ENCODE data around the gene ALG6.
"Not testable (repeated sequence)": the region's sequence is repeated elsewhere in the genome, so short reads cannot be mapped to it uniquely, and the experiment has no call there.

ALG6 gene

GRCh38 chr1:63328781-63329180, 38.6 kb upstream of the ALG6 start:
- no peak for DNase-seq (ENCODE audit: low read depth)

DNA sequence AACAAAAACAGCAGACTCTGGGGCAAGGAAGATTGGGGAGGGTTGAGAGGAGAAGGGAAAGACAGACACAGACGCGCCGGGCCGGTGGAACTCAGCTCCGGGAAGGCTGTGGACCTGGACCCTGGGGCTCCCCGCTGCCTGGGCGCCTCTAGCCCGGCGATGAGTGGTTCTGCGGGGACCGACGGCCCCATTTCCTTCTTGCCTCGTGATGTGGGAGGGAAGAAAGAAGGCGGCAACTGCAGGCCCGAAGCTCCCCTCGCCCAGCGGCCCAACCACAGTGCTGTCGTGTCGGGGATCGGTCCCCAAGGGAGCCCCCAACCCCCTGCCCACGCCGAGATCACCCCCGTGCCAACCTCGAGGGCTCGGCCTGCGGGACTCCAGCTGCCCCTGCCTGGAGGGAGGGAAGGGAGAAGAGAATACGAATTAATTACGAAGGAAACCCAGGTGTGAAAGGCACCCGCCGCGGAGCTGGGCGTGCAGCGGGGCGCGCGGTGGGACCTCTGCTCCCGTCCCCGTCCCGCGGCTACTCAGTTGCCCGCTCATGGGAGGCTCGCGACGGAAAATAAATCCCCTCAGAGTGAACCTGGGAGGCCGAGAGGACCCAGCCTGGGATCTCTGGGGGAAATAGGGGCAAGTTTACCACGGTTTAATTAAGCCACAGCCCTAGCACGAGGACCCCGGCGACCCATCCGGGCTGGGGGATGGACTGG, 37.7 kb upstream of the ALG6 start:
- no peak for DNase-seq (ENCODE audit: low read depth)

- no peak for DNase-seq (ENCODE audit: low read depth)
Measured at GRCh38 chr1:63330331-63330916, 37.0 kb upstream of the ALG6 start.

GRCh38 chr1:63342402-63342801, 25.0 kb upstream of the ALG6 start:
- no peak for DNase-seq (ENCODE audit: low read depth)

- no peak for DNase-seq (ENCODE audit: low read depth)
Measured at GRCh38 chr1:63343922-63344321, 23.5 kb upstream of the ALG6 start.

DNA sequence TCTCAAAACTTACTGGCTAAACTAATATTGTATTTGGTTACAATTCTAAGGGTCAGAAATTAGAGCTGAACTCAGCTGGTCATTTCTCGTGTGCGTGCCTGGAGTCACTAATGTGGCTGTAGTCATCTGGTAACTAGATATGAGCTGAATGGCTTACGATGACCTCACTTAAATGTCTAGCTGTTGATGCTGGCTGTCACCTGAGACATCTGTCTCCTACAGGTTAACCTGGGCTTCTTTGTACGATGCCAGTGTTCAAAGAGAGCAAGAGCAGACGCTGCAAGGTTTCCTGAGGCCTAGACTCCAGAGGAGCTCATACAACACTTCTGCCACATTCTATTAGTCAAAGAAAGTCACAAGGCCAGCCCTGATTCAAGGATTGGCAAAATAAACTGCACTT, 17.1 kb upstream of the ALG6 start:
- DNase-seq (ENCODE audit: low read depth) = no peak

DNA sequence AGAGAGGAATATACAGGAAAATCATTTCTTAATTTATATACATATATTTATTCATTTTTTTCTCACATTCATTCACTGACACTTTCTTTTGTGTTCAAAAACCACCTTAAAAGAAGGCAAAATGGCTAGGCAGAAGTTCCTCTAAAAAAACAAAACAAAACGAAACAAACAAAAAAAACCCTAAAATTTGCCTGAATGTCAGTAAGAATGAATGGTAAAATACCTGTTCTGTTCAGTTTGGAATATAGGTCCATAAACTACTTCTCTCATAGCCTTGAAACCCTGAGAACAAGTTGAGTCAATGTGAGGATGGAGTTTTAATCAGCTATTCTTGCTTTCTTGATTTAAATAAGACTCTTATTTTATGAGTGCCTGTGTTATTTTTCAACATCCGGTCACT, 14.7 kb upstream of the ALG6 start:
- DNase-seq (ENCODE audit: low read depth) = no peak

DNA sequence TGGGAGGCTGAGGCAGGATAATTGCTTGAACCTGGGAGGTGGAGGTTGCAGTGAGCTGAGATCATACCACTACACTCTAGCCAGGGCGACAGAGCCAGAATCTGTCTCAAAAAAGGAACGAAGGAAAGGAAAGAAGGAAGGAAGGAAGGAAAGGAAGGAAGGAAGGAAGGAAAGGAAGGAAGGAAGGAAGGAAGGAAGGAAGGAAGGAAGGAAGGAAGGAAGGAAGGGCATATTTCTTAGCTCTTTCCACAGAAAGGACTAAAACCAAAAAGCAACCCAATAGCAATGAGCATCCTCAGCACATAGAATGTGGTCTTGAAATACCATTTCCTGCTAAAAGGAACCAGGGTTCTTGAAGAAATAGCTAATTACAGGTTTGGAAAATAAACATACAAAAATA, 11.2 kb upstream of the ALG6 start:
- not testable (repeated sequence) for DNase-seq (ENCODE audit: low read depth)

DNA sequence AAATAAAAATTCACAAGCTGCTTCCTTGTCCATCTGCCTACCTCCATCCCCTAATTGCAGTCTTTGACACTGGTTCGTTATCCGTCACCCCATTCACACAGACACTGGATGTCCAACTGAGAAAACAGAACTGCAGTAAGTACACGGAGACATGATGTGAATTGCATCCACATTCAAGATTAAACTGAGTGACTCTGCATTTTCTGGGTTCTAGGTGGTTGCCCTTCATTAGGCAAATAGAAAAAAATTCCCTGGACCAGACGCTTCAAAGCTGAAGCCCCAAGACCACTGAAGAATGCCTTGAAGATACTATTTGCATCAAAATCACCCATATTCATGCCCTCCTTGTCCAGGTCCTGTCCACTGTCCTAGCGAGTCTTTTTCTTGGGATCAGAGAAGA, 7.9 kb upstream of the ALG6 start:
- DNase-seq (ENCODE audit: low read depth) = no peak

DNA sequence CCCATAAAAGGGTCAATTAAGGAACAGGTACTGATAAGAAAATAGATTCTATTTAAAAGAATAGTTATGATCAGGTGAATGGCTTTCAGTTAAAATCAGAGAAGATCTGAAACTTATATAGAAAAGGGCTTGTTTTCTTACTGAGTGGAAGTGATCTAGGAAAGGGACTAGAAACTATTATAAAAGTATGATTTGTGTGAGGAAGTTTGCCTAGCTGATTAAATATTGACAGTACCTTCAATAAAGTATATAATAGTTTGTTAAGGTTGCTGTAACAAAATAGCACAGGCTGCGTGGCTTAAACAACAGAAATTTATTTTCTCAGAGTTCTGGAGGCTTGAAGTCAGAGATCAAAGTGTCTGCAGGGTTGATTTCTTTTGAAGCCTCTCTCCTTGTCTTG, 5.4 kb upstream of the ALG6 start:
- DNase-seq (ENCODE audit: low read depth) = no peak

GRCh38 chr1:63362578-63362977, 4.8 kb upstream of the ALG6 start:
- no peak for DNase-seq (ENCODE audit: low read depth)

DNA sequence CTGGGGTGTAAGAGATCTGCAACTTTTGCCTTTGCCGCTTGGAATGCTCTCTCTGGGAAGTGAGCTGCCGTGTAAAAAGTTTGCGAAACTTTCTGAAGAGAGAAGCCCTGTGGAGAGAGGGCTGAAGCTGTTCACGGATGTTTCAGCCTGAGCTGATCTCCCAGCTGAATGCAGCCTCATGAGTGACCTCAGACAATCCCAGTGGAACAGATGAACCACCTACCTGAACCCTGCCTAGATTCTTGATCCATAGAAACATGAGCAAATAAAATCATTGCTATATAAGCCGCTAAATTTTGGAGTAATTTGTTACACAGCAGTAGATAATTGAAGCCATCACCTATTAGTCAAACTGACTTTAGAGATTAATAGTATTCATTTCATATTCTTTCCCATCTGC, 4.4 kb upstream of the ALG6 start:
- DNase-seq (ENCODE audit: low read depth) = no peak

GRCh38 chr1:63366908-63367214, 566 bp upstream of the ALG6 start:
- DNase-seq (ENCODE audit: low read depth) = no peak

DNA sequence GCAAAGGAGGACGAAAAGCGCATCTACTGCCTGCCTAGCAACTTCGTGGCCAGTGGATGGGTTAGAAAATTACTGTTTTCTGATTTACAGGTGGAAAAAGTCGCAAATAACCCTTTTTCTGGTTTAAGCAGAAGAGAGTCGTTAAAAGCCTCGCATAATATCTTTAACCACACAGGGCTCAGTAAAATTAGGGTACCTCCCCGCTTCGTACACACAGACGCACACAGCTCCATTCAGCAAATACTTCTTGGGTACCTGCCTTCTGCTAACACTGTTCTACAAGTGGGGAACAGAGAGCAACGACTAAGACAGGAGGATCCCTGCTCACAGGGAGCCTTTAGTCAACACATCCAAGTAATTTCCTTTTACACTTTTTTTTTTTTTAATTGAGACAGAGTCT, 704 bp downstream of the ALG6 start:
- no peak for DNase-seq (ENCODE audit: low read depth)

GRCh38 chr1:63379583-63379982, 12.2 kb downstream of the ALG6 start:
- no peak for DNase-seq (ENCODE audit: low read depth)

DNA sequence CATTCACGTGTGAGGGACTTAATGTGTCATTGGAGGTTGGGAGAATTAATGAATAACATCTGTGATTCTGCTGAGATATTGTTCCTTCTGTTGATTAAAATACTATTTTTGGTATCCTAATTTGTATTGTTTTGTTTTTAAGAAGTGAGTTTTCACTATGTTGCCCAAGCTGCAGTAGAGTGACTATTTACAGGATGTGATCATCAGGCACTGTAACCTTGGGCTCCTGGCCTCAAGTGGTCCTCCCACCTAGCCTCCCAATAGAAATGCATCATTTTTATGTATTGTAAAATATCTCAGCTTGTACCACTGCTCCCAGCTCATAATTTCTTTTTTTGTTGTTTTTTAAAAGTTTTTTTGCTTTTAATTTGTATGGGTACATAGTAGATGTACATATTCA, 14.3 kb downstream of the ALG6 start:
- DNase-seq (ENCODE audit: low read depth) = no peak

- no peak for DNase-seq (ENCODE audit: low read depth)
Measured at GRCh38 chr1:63401945-63402344, 34.5 kb downstream of the ALG6 start.

GRCh38 chr1:63403386-63403785, 36.0 kb downstream of the ALG6 start:
- no peak for DNase-seq (ENCODE audit: low read depth)

- DNase-seq (ENCODE audit: low read depth) = no peak
Measured at GRCh38 chr1:63405021-63405420, 37.6 kb downstream of the ALG6 start.

DNA sequence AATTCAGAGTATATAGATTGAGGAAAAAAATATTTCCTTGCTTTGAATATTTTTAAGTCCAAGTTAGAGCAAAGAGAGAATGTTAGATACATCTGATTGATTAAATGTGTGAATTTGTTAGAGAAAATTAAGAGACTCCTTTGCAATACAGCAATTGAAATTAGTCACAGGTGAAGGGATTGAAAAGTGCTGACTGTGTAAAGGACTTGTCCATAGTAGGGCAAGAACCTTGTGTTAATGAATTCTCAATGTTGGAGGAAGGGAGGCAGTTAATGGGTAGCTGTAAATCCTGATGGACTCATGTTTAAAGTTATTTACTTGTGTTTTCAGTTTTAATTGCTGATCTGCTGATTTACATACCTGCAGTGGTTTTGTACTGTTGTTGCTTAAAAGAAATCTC, 38.6 kb downstream of the ALG6 start:
- DNase-seq (ENCODE audit: low read depth) = no peak

DNA sequence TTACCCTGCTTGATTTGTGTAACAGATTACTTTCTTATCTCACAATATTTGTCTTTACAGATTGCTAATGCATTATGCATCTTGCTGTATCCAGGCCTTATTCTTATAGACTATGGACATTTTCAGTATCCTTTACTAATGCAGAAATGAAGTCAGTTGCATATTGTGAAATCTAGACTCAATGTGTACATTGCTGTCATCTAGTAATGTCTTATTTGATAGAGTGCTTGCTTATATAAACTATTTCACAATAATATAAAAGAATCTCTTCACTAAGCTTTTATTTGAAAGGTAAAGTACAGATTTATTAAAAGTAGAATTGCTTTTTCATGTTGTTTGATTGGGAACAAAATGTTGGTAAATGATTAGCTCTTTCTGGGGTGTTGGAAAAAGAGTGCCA, 39.6 kb downstream of the ALG6 start:
- no peak for DNase-seq (ENCODE audit: low read depth)

GRCh38 chr1:63408331-63408730, 40.9 kb downstream of the ALG6 start:
- DNase-seq (ENCODE audit: low read depth) = no peak

GRCh38 chr1:63411066-63411465, 43.6 kb downstream of the ALG6 start:
- DNase-seq (ENCODE audit: low read depth) = no peak

GRCh38 chr1:63413394-63413793, 46.0 kb downstream of the ALG6 start:
- no peak for DNase-seq (ENCODE audit: low read depth)

Measured in stimulated activated CD4-positive, alpha-beta T cell treated with anti-CD3 and anti-CD28 coated beads, Interleukin-2, amount 100 ng/mL, for 4 hours (primary cell).